Anterior cingulate cortex (tissue), 58 donors: ENCODE data around the gene ADORA2B.
"Not testable (repeated sequence)": the region's sequence is repeated elsewhere in the genome, so short reads cannot be mapped to it uniquely, and the experiment has no call there.

ENCODE experiments used
- DNase-seq, 58 donors: peaks; one replicate each; lab custom pipeline; 2025; lab: John Stamatoyannopoulos, UW

Gene ADORA2B

DNA sequence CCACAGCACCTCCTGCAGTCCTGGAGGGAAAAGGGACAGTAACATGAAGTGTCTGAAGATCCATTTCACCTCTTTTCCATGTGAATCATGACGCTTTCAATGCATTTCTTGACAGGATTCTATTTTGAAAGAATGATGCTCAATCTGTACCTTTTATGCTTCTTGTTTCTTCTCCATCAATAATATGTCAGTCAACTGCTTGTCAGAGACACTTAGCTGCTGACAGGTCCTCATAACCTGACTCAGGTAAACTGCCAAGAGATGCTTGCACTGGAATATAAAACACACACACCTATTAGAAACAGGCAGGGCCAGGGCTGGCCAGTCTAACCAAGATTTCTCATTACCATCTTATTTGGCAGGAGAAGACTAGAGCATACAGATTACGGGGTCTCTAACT lies 33.0 kb downstream of the ADORA2B start:
- DNase-seq, result no peak

DNA sequence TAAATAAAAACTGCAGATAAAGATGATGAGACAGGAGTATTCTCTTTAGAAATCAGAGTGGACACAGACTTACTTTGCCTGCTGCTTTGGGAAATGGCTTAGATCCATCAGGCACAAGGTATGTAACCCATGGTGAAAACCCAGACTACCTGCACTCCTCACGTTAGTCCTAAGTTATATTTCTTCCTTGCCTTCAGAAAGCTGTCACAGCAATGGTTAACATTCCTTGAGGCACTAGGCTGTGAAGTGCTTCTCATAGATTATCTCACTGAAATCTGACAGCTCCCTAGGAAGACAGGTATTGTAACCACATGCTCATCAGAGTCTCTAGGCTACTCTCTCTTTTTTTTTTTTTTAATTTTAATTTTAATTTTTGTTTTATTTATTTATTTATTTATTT lies 33.7 kb downstream of the ADORA2B start:
- no peak for DNase-seq

DNA sequence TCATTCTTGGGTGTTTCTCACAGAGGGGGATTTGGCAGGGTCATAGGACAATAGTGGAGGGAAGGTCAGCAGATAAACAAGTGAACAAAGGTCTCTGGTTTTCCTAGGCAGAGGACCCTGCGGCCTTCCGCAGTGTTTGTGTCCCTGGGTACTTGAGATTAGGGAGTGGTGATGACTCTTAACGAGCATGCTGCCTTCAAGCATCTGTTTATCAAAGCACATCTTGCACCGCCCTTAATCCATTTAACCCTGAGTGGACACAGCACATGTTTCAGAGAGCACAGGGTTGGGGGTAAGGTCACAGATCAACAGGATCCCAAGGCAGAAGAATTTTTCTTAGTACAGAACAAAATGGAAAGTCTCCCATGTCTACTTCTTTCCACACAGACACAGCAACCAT lies 34.1 kb downstream of the ADORA2B start:
- DNase-seq, result not testable (repeated sequence)

DNA sequence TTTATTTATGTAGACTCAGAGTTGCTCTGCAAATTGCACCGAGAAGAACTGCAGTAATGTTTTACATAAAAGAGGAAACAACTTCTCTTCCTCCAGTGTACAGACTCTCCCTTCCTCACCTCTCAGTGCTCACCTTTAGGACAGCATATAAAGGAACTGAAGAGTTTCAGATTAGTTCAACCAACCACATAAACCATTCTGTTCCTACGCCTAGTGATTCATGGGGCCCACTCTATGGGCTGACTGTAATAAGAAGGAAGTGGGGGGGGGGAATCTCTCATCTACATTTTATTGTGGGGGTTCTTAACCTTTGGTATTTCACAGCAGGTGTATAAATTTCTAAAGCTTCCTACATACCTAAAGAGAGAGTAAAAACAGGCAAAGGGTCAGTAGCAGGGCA lies 36.3 kb downstream of the ADORA2B start:
- DNase-seq, result no peak

DNA sequence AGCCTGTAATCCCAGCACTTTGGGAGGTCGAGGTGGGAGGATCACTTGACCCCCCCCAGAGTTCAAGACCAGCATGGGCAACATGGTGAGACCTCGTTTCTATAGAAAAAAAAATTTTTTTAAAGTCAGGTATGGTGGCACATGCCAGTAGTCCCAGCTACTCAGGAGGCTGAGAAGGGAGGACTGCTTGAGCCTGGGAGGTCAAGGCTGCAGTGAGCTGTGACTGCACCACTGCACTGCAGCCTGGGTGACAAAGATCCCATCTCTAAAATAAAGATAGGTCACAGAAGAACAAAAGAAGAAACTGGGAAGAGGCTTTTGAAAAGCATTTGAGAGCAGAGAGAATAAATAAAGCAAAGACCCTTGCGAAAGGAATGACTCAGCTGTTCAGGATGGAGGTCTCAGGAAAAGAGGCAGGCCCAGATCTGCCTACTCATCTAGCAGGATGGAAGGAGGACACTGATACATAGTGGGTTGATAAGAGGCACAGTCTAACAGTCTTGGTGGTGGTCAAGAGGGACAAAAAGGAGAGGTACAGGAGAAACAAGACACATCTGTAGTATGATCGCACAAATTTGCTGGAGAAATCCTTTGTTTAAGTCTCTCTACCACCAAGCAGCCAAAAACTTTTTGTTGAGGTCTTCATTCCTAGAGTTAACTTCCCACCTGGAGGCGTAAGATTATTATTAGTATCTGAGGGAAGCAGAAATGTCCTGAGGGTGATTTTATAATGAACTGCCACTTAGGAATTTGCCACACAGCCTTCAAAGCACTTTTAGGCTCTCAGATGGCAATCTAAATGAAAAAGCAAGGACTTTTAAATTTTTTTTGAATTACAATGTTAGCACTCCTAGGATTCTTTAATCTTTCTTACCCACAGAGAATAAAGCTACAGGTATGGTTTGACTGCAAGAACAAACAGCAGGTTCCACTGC lies 37.0 kb downstream of the ADORA2B start:
- DNase-seq, result no peak

DNA sequence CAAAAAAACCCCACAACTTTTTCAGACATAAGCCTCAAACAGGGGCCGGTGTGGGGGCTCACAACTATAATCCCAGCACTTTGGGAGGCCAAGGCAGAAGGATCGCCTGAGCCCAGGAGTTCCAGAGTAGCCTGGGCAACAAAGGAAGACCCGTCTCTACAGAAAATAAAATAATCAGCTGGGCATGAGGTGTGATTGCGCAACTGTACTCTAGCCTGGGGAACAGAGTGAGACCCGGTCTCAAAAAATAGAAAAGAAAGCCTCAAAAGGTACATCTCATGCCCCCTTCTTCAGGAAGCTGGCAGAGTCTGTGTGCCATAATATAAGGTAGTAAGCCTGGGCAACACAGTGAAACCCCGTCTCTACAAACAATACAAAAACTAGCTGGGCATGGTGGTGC lies 51.4 kb downstream of the ADORA2B start:
- DNase-seq, result no peak

DNA sequence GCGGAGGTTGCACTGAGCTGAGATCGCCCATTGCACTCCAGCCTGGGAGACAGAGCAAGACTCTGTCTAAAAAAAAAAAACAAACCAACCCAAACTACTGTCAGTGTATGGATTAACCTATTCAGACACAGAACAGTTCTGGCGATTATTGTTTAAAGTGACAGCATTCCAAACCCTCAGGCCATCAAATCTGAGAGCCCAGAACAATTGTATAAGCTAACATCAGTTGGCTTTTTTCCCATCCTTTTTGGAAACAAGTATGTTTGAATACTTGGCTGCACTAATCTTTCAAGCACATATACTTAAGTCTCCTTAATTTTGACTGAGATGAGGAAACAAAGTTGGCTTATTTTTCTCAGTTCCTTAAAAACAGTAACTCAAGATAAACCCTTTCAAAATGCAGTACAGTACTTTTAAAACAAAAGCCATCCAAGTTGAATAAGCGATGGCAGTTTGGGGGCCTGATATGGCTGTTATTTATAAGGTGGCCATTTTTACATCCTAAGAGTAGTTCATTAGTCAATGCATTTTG lies 53.2 kb downstream of the ADORA2B start:
- no peak for DNase-seq

DNA sequence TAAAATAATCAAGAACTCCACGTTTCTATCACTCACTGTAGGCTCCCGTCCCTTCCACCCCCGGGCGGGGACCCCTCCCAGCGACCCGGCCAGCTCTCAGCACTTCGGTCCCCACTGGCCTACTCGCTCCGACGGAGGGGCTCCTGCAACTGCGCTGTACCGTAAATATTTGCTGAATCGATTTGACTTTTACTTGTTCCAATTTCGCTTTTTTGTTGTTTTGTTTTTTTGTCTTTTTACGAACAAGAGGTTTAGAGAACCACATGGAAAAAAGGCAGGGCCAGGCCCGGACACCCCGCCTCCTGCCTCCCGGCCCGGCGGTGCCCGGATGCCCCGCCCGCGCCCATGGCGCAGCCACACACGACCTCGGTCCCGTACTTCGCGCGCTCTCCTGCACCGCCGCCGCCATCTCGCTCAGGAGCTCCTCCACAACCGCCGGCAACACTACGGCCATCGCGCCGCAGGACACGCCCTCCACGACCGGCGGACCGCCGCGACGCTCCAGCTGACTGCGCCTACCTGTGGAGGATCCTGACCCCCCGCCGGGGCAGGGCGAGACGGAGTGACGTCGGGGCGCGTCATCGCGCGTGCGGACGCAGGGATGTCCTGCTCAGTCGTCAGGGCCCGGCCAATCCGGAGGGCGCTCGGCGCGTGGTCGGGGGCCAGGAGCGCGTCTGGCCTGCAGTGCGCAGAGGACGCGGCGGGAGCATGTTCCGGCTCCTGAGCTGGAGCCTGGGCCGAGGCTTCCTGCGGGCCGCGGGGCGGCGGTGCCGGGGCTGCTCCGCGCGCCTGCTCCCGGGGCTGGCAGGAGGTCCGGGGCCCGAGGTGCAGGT lies 54.4 kb downstream of the ADORA2B start, which contains the start of the genes TTC19 and ZSWIM7:
TTC19 (plus strand) TSS at position 684 of the 833 bp plus-strand sequence; CDS start at position 709, 25 bp downstream.
ZSWIM7 (minus strand) TSS at position 564 of the 833 bp plus-strand sequence; CDS start at position 454, 110 bp downstream.
- peak; percentile 69 to 99 (median 95) for DNase-seq

DNA sequence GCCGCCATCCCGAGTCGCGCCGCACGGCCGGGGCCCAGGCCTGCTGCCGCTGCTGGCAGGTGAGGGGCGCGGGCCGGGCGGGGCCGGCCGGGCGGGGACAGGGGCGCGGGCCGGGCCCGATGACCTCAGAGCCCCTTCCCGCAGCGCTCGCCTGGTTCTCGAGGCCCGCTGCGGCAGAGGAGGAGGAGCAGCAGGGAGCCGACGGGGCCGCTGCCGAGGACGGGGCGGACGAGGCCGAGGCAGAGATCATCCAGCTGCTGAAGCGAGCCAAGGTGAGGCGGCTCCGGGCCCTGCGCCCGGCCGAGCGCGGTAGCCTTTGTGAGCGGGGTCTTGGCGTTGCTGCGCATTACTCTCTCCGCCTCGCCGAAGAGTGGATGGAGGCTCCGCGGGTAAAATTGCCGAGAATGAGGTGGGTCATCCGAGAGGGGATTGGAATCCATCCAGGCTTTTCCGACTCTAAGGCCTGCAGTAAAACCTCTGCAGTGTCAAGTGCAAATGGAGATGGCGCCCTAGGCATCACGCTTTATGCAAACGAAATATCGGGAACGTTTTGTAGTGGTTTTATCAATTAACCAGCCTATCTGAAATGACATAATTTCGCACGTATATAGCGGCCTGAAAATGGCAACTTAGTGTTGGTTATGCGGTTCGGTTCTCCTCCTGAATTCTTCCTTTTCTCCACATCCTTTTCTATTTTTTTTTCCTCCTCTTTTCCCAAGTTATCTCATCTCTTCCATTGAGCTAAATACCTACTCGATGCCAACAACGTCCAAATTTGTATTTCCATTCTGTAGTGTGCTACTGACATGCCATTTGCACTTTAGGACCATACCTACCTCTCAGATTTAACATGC lies 55.3 kb downstream of the ADORA2B start:
- DNase-seq, result peak in 22 of 58 donors; percentile 6 to 72 (median 38)

DNA sequence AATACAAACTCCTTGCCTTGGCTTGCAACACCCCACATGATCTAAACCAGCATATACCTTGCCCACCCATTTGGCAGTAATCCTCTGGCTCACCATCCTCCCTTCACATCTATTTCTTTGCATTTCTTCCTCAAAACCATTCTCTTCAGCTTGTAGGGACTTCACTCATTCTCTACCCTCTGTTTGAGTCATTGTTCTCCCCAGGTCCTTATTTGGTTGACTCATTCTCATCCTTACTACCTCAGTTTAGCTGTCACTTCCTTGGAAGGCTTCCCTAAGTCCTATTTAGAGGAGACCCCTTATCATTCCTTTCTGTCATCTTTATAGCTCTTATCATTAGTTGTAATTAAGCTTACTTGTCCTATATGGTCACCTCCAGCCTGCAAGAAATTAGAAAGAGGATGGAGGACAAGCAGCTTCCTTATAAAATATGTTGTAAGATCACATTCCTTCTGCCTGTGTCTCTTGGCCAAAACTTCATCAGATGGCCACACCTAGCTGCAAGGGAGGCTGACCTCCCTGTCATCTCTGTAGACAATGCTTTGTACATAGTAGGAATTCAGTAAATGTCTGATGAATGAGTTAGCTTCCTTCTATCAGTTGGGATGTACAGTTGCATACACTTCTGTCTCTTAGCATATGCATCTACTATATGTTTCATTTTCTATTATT lies 56.4 kb downstream of the ADORA2B start:
- DNase-seq, result no peak

DNA sequence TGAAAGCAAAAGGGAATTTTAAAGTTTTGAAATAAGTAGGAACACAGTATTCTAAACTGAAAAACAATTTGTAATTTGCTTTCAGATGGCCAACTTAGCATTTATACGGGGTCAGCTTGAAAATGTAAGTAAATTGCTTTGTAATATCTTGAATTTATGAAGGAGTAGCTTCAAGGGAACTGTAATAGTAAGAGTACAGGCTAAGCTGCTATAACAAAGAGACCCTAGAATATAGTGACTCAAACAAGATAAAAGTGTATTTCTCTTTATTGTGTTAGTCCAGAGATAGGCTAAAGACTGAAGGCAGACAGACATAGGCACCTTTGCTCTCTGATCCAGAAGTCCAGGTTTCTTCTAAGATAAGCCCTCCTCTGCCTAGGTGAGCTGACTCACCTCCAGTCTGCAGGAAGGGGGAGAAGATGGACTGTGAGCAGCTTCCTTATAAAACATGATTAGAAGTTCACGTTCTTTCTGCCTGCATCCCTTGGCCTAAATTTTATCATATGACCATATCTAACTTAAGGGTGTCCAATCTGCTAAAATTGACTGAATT lies 57.9 kb downstream of the ADORA2B start:
- no peak for DNase-seq

DNA sequence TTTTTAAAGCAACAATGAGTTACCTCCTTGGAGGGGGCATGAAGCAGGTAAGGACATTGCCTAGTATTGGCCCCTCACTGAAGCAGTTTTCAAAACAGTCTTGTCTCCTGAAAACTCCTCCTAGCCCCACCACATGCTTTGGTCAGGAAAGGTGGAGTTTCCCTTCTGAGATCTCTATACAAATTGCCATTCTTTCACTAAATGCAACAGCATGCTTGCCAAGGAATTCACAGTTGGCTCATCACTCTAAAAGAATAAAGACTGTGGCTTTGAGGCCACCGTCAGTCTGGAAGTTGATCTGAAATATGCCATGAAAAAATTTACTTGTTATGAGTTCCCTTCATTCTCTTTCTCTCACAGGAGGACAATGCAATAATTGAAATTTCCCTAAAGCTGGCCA lies 58.9 kb downstream of the ADORA2B start:
- DNase-seq, result no peak

DNA sequence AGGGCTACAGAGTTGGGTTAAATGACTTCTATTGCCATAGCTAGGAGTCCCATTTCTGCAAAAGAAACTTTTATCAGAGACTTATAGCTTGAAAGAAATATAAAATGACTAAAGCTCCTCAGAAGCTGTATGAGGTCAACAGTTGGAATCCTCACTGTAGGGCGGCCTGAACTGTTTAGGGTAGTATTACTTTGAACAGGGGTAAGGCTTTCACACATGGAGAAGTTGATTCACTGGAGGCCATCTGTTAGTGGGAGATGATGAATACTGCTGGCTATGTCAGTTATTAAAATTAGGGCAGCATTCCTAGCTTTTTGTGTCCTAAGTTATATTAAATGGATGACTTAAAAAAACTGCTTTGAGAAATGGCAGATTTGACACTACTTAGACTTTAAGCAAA lies 60.7 kb downstream of the ADORA2B start:
- DNase-seq, result no peak

DNA sequence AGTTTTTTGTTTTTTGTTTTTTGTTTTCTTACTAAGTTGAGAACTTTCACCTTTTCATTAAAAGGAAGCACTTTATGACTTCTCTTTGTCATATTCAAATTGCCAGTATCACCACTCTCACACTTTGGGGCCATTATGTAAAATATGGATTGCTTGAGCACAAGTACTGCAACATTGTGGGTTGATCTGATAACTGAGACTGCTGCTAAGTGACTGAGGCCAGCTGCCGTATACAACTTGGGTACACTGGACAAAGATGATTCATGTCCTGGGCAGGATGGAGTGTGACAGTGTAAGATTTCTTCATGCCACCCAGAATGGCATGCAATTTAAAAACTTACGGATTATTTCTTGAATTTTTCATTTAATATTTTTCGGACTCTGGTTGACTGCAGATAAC lies 62.5 kb downstream of the ADORA2B start:
- DNase-seq, result no peak

DNA sequence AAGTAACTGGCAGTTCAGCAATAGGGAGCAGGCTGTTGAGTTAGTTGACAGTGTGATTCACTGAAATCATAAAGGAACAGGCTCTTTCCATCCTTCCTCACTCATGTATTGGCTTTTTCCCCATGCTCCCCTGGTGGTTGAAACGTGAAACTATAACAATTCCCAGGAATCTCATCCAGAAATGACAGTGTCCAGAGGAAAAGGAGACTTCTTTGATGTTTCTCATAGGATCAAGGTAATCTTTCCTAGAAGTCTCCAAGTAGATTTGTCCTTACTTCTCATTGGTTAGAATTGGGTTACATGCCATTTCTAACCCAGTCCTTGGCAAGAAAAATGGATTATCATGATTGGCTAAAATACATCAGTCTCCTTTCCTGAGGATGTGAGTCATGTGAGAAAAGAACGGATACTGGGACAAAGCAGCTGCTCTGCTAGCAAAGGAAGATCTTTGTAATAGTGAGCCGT lies 69.0 kb downstream of the ADORA2B start:
- DNase-seq, result no peak

DNA sequence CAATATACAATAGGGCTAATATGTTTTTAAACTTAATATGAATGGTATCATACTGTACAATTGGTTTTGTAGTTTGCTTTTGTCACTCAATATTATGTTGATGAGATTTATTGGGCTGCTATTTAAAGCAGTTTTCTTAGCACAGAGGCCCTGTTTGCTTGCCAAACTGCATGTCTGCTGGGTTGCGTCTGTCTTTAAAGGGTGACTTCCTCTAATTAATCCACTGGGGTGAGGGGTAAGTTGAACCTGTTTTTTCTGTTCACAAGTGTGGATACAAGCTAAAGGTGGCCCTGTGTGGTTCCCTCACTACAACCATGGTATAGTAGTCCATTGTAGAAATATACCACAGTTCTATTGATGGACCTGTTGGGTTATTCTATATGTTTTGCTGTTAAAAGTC lies 74.4 kb downstream of the ADORA2B start:
- DNase-seq, result no peak

DNA sequence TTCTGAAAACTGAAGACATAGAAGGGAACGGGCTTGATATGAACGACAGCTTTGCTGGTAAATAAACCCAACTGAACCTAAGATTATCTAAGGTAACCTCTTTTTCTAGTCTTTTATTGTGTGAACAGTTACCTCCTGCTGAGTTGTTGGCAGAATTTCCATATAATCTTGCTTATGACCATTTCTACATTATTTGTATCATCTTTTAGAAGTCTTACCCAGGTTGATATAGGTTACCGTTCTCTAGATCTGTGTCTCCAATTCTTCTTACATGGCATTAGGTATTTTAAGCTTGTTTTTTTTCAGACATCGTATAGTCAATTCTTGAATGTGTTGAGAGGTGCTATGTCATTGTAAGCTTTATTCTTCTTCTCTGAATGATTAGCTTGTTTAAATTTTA lies 79.0 kb downstream of the ADORA2B start:
- DNase-seq, result no peak

DNA sequence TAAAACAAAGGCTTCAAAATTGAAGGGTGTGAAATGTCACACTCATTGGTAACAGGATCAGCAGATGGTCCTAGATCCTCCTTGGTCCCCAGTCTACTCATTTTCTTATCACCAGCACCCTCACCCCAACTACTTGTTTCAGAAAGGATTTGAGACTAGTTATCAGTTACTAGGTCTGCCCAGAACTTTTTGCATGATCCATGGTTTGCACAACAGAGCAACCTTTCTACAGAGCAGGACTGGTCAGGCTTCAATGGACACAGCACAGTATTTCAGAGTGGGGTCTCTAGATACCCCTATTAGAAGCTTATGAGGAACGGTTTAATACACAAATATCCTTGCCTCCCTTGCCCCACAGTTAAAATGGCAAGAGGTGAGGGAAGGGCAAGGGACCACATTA lies 80.3 kb downstream of the ADORA2B start:
- no peak for DNase-seq
